Retinal pigment epithelial cell (primary cell): Measurements from ENCODE around the gene MTA3.
A peak's percentile ranks its signal among the peaks of the same experiment; 100 is the strongest.

Source experiments
- DNase-seq: peaks from one replicate; pipeline ENCODE4 v3.0.0-alpha.2; 2010; ENCODE audit warnings: low read depth
- H3K4me3 ChIP-seq: 2 replicates; pipeline ENCODE4 v1.5.1; 2011; ENCODE audit warnings: mild to moderate bottlenecking, low read length, control low read depth, moderate library complexity
- TF ChIP-seq, protein P1 (sequence below): conservative IDR thresholded peaks from 2 replicates; pipeline ENCODE4 v1.5.1; 2011; ENCODE audit warnings: low read depth, low read length, control low read depth, inconsistent platforms

MTA3 gene

GRCh38 chr2:42566837-42567321 lies 1.6 kb upstream of the MTA3 start:
- TF ChIP-seq, protein P1, sequence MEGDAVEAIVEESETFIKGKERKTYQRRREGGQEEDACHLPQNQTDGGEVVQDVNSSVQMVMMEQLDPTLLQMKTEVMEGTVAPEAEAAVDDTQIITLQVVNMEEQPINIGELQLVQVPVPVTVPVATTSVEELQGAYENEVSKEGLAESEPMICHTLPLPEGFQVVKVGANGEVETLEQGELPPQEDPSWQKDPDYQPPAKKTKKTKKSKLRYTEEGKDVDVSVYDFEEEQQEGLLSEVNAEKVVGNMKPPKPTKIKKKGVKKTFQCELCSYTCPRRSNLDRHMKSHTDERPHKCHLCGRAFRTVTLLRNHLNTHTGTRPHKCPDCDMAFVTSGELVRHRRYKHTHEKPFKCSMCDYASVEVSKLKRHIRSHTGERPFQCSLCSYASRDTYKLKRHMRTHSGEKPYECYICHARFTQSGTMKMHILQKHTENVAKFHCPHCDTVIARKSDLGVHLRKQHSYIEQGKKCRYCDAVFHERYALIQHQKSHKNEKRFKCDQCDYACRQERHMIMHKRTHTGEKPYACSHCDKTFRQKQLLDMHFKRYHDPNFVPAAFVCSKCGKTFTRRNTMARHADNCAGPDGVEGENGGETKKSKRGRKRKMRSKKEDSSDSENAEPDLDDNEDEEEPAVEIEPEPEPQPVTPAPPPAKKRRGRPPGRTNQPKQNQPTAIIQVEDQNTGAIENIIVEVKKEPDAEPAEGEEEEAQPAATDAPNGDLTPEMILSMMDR = no peak
- no peak overlapping the region for H3K4me3 ChIP-seq
- DNase-seq = no peak

GRCh38 chr2:42567364-42567763 lies 1.1 kb upstream of the MTA3 start:
- DNase-seq = no peak
- H3K4me3 ChIP-seq = no peak overlapping the region
- TF ChIP-seq, protein P1 = no peak

DNA sequence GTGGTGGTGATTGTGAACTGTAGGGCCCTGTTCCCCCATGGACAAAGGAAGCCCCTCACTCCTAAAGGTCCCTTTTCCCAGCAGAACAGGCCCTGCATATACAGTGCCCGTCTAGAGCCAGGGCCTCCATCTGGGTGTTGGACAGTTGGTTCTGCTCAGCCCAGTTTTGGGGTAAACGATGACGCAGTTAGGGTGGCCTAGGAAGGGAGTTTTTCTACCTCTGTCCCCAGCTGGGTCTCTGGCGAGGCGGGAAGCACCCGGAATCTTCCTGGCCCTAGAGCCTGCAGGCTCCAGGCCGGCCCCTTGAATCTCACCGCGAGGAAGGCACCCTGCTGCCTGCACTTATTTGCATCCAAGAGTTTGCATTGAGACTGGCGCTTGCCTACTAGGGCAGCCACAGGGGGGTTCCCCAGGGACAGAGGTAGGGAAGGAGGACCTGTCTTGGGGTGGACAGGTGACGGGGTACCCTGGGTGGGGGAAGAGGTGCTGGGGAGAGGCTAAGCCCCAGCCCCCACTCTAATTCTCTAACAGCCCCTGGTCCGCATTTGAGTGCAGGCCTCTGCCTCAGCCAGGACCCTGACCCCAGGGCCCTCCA lies 529 bp upstream of the MTA3 start:
- no peak for DNase-seq

DNA sequence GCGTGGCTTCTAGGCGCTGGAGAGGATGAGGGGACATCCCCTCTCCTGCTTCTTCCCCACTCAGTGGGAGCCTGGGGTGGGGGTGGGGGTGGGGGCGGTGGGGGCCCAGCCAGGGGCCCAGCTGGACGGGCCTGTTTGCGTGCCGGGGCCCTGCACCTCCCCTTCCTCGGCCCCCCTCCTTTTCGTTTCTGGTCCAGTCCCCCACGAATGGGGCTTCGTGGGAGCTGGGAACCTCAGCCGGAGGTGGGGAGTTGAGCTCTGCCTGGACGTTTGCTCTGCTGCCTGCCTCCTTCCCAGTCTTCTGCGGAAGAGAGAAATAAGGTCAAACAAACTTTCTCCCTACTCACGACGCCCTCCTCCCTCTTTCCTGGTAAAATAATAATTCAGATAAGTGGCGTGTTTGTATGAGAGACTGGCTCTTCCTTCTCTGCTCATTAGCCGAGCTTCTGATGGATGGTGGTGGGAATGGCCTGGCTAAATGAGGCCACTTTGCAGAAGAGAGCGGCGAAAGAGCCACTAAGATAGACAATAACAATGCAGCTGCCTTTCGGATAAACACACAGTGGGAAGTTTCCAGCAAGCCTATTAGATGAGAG lies 782 bp downstream of the MTA3 start:
- DNase-seq = peak; percentile 13
- TF ChIP-seq, protein P1 = no peak
- peak overlapping the region; percentile 75 for H3K4me3 ChIP-seq

More for the DNA sequence above, 529 bp upstream of the MTA3 start:
- TF ChIP-seq, protein P1 = no peak
- H3K4me3 ChIP-seq = peak overlapping the region; percentile 24

GRCh38 chr2:42569883-42570282 lies 1.5 kb downstream of the MTA3 start:
- peak overlapping the region; percentile 75 for H3K4me3 ChIP-seq
- no peak for DNase-seq
- TF ChIP-seq, protein P1 = no peak

DNA sequence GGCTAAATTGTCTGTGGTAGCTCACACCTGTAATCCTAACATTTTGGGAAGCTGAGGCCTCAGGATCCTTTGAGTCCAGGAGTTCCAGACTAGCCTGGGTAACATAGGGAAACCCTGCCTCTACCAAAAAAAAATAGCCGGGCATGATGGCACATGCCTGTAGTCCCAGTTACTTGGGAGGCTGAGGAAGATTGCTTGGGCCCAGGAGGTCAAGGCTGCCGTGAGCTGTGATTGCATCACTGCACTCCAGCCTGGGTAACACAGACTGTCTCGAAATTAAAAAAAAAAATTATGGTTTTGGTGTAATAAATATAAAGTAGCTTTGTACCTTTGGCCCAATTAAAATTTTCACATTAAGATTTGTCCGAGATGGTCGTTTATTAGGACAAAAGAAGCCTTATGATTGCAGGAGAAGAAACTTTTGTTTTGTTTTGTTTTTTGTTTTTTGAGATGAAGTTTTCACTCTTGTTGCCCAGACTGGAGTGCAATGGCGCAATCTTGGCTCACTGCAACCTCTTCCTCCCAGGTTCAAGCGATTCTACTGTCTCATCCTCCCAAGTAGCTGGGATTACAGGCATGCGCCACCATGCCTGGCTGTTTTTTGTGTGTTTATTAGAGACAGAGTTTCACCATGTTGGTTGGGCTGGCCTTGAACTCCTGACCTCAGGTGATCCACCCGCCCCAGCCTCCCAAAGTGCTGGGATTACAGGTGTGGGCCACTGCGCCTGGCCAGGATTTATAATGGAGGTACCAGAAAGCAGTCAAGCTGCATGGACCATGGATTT lies 4.1 kb downstream of the MTA3 start:
- TF ChIP-seq, protein P1 = no peak
- no peak overlapping the region for H3K4me3 ChIP-seq
- no peak for DNase-seq

- TF ChIP-seq, protein P1 = no peak
- no peak for DNase-seq
- no peak overlapping the region for H3K4me3 ChIP-seq
Observed at GRCh38 chr2:42573256-42573655, 4.8 kb downstream of the MTA3 start.
